GM21381 (cell line): Measurements from ENCODE around the gene CYTH1.

ENCODE experiments used
- ATAC-seq: cut with Tn5 transposase; IDR thresholded peaks from one replicate; pipeline ENCODE4 v1.9.1; 2021; ENCODE audit warnings: mild to moderate bottlenecking, moderate library complexity; ENCODE audit not compliant: unreplicated experiment

The CYTH1 gene

DNA sequence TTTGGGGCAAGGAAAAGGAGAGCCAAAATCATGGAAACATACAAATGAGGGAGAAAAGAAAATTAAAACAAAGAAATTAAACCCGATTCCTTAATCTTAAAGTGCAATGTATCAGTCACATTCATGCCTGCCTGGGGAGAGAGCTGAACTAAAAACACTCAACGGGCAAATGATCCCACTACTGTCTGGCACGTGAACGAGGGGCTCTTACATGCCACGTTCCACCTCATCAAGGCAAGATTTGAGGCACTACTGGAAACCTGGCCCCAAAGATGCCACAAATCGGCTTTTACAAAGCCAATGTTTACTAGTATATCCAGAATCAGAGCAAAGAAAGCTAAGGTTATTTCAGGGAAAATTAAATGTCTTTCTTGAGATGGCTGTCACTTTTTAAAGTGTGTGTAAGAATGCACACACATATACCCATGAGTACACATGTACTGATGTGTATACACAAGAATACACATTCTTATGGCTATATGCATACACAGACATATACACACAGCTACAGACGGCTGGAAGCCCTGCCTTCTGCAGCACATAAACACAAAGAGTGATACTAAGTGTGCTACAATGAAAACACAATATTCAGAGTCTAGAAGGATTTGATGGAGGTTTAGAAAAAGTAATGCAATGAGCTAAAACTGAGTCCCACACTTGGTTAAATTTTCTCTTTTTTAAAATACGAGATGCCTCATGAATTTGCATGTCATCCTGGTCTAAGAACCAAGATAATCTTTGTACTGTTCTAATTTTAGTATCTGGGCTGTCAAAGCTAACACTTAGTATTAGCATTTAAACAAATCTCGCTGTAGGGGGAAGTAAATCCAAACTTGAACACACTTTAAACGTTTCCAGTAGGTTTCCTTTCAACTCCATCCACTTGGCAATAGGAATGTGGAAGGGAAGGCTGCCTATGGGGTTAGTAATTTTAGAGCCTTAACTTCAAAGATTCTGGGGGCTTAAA lies 85.8 kb downstream of the CYTH1 start:
- ATAC-seq = no peak

DNA sequence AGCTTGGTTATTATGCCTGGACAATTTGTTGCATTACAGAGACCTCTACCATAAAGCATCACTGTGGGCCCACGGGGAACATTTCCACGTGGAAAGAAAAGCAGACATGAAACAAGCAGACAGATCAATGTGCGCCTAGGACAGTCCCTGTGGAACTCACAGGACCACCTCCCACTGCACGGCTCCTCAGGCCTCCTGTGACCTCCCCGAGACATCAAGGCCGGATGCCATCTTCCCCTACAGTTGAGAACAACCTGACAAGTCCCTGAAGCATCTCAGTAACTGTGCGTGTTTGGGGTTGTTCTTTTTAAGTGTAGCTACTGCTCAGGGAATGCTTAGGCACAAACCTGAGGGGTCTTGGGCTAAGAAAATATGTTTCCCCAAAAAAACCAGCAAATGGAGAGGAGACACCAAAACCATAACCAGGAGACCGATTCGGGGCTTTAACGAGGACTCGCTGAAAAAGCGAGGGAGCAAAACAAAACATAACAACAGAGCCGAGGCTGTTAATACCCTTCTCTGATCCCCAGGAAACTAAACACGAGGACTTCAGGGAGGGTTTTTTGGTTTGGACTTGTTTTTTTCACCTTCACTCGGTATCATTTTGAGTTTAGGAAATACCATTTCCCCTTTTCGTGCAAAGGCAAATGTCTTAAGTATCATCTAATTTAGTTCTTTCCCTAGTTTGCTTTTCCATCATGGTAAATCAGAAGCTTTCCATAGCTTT lies 87.1 kb downstream of the CYTH1 start:
- ATAC-seq = no peak

GRCh38 chr17:78693346-78694083 lies 88.6 kb downstream of the CYTH1 start:
- no peak for ATAC-seq

DNA sequence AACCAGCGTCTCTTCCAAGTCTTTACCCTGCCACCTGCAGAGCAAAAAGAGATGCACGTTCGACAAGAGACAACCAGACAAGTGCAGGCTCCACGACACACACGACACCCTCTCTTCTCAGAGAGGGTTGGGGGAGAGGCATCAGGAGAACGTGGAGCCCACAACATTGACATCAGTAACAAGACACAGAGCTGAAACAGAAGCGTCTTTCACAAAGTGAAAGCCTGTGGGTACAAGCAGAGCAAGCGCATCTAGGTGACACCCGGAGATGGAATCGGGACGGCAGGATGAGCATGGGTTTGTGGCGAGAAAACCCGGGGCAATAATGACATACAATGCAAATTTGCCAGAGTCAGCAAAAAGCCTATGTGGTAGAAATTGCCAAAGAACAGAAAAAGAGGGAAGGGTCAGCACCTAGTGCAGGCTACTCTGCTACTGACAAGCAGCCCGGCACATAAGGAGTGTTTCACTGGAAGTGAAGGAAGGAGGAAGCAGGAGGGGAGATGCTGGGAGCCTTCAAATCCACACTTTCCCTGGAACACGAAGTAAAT lies 89.5 kb downstream of the CYTH1 start:
- ATAC-seq = no peak

DNA sequence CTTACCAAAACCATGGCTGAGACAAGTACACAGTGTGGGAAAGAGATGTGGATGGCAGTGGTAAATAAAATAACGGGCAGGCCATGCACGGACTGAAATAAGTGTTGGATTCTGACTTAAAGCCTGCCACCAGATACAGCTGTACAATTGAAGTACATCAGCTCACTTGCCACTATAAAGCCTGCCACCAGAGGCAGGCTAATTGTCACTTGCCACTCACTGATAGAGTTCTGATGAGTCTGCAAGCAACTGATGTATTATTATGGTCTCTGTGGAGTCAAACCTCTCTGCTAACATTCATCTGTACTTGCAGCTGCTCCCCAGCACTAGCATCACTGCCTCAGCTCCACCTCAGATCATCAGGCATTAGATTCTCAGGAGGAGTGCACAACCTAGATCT lies 93.0 kb downstream of the CYTH1 start:
- no peak for ATAC-seq

- ATAC-seq = no peak
Observed at GRCh38 chr17:78687944-78688343, 94.1 kb downstream of the CYTH1 start.

DNA sequence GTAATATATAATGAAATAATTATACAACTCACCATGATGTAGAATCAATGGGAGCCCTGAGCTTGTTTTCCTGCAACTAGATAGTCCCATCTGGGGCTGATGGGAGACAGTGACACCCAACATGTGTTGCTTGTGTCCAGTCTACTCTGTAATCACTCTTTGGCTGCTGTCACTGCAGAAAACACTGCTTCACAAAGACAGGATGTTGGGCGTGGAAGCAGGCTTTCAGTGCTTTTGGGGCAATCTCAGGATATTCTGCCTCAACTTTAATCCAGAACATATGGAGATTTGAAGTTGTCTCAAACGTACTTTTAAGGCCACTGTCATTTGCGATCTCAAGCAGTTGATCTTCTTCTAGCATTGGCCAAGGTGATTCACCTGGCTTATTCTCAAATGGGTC lies 94.9 kb downstream of the CYTH1 start:
- no peak for ATAC-seq

DNA sequence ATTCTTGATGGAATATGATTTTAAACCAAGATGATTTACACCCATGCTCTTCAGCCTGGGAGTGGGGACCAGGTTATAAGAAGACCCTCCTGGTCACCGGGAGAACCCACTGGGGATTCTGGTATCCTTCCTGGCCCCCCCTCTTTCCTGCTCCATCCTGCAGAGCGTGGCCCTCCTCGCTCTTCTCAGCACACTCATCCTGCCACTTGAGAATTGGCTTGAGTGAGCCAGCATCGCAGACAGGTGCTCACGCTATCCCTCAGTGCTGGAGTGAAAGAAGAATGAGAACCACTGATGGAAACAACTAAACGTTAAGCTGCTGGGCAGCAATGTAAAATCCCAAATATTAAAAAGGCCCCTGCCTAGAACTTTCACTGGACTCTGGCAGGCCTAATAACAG lies 98.0 kb downstream of the CYTH1 start:
- no peak for ATAC-seq

DNA sequence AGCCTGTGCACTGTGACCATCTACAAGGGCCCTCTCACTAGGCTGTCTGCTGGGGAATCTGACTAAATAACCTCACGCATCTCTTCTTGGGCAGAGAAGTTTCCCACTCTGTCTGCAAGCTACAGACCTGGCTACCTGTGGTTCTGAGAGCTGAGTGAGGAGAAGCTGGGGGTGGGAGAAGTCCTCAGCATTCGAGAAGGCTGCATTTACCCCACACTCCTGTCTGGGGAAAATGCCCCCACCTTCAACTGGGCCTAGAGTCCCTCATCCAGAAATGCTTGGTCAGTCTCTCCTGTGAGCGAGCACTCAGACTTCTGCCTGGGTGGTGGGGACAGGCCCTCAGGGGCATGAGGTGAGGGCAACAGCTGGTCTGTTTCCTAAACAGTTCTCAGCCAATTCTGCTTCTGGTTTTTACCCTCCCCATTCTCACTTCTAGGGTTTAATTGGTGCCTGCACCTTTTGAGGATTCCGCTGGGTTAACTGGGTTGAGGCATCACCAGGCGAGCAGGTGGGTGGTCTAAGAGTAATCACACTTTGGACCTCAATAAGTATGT lies 98.6 kb downstream of the CYTH1 start:
- ATAC-seq = no peak

- no peak for ATAC-seq
Observed at GRCh38 chr17:78682363-78682762, 99.7 kb downstream of the CYTH1 start.

DNA sequence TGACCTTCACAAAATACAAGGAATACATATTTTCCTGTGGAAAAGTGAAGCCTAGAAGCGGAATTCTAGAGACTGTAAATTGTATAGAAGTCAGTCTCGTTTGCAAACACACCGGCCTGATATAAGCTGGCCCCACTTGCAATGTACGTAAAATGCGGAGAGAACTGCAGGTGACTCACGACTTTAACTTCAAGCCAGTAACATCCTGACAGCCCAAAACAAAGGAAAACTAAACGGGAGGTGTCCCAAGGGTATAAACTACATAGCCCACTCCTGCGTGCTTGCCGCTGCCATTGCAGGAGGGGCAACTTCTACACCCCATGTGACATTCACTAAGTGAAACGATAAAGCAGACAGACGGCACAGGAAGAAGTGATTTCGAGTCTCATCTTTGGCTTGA lies 101.6 kb downstream of the CYTH1 start:
- no peak for ATAC-seq

- no peak for ATAC-seq
Observed at GRCh38 chr17:78679495-78680395, 102.3 kb downstream of the CYTH1 start.

- no peak for ATAC-seq
Observed at GRCh38 chr17:78678711-78679110, 103.4 kb downstream of the CYTH1 start.

GRCh38 chr17:78678222-78678557 lies 103.9 kb downstream of the CYTH1 start:
- no peak for ATAC-seq

- ATAC-seq = no peak
Observed at GRCh38 chr17:78677303-78678221, 104.5 kb downstream of the CYTH1 start.

GRCh38 chr17:78676412-78677302 lies 105.4 kb downstream of the CYTH1 start:
- ATAC-seq = no peak

- ATAC-seq = no peak
Observed at GRCh38 chr17:78675836-78676235, 106.2 kb downstream of the CYTH1 start.

DNA sequence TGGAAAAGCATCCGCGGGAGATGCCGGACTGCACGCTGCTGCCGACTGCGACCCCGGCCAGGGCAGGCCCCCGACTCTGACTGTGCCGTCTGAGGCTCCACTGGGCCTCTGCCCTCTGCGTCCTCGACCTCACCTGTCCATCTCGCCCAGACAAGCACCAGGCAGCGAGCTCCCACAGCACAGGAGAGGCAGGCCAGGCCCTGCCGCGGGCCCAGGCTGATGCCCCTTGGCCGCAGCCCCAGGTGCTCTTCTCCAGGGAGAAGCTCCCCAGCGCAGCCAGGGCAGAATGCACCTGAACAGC lies 106.8 kb downstream of the CYTH1 start:
- ATAC-seq = no peak
